ENCODE data around the gene ANKHD1.

The ANKHD1 gene

DNA sequence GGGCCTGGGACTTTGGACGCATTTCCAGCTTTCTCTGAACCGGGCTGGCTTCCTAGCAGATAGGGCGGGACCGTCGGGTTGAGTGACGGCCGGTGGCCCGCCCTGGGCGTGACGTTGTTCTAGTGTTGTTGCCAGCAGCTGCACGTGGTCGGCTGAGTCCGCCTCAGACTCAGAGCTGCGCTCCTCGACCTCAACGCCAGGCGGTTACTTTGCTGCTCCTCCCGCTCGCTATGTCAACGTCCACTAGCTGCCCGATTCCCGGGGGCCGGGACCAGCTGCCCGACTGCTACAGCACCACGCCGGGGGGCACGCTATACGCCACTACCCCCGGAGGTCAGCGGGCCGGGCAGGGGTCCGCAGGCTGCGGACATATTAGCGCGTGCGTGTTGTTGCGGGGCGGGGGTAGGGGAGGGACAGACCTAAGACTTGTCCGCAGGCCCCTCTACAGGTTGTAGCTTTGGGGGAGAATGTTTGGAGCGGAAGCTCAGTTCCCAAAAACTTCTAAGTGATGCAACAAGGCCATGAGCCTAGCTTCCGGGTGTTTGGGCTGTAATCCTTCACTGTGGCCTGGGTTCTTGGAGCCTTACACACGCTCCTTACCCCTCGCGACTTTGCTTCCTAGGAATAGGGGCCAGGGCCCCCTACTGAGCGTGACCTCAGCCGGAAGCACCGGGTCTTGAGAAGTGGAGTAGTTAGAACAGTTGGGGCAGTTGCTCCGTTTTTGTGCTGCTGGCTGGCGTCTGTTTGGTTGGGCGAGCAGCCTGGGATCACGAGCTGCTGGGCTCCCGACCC lies 146.1 kb downstream of the ANKHD1 start, which contains the start of gene EIF4EBP3:
EIF4EBP3 (plus strand) TSS at position 155 of the 792 bp plus-strand sequence; CDS start at position 231, 76 bp downstream.
- DNase-seq = peak; percentile 72

DNA sequence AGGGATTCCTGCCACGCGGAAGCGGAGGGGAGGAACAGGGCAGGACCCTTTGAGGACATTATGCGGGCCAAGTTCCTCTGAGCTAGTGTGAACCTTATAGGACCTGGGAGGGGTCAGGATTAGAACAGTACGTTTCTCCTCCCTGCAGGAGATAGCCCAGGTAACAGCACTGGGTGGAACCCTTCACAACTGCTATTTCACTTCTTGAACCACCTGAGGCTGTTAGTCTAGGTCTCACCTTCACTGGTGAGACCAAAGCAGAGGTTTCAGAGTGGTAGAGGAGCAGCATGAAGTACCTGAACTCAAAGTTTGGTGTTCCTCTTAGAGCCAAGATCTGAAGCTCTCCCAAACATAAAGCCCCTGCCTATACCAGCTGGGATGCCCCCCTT lies 146.7 kb downstream of the ANKHD1 start:
- DNase-seq = no peak

DNA sequence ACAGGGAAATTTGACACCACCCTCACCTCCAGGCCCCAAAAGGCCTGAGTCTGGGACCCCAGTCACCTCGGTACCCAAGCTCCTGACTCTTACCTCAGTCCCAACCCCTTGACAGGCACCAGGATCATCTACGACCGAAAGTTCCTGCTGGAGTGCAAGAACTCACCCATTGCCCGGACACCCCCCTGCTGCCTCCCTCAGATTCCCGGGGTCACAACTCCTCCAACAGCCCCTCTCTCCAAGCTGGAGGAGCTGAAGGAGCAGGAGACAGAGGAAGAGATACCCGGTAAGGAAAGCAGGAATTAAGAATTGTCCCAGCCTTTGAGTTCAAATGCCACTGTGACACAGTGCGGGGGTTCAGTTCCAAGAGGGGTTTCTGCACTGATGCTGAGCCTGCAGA lies 147.2 kb downstream of the ANKHD1 start:
- no peak for DNase-seq

DNA sequence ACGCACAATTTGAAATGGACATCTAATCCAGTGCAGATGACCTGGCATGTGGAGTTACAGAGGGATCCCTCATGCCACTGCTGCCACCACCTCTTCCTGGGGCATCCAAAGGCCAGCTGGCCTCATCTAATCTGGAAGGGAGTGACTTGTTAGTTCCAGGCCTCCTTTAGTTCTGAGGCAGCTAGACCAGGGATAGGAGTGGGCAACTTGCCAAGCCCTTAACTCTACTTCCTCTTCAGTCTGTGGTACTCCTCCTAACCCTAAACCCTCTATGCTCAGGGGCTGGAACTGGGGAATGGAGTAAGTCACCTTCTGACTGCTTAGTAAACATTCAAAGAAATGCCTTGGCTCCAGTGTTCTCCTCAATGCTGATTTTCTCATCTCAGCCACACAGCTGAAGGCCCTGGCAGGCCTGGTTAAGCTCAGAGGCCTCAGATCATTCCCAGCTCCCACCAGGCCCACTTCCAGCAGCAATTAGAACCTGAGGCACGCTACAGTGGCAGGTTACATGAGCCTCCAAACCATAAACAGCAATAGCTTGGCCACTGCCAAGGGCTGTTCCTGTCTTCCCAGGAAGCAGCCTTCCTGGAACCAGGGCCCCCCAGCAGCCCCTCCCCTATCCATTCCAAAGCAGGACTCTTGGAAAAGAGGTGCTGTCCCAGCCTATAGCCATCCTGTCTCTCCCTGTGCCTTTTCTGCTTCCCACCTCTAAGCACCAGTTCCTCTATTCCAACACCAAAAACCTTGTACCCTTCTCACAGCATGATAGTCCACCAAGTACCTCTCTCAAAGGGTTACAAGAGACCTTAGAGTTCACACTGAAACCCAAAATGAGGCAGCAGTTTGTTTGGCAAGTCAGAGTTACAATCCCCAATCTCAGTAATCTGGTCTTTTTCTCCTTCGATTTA lies 147.9 kb downstream of the ANKHD1 start:
- no peak for DNase-seq

DNA sequence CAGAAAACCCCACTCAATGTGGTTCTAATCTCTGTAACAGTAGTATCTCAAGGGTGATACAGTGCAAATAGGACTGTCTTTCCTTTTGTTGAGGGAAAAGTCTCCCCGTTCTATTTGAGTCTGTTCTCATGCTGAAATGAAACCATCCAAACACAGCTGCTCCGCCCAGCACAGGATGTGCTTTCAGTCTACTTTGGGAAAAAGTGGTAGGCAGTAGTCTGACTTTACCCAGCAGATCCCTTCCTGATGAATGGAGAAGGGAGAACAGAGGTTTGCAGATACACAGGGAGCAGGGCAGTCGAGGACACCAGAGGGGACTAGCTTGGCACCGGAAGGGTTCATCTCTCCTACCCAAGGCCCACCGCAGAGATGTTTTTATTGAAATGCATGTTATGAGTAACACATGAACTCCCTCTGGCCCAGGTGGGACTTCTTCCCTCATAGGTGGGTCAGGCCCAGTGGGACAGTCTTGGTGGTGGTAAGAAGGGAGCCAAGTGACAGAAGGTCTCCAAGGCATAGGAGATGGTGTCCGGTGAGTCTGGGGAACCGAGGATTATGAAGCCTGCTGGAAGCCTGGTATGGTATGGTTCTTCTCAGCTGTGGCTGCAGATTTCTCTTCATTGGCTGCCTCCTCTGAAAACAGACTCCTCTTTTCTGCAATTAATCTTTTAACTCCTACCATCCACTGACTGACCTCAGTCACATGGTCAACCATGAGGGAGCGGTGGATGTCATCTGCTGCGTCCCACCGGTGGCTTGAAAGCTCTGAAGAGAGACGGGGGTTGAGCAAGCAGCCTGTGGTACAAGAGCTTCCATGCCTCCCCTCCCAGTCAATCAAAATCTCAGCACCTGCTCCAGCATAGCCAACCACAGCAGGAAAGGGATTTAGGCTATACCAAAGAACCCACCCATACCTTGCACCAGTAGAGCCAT lies 148.8 kb downstream of the ANKHD1 start:
- no peak for DNase-seq

DNA sequence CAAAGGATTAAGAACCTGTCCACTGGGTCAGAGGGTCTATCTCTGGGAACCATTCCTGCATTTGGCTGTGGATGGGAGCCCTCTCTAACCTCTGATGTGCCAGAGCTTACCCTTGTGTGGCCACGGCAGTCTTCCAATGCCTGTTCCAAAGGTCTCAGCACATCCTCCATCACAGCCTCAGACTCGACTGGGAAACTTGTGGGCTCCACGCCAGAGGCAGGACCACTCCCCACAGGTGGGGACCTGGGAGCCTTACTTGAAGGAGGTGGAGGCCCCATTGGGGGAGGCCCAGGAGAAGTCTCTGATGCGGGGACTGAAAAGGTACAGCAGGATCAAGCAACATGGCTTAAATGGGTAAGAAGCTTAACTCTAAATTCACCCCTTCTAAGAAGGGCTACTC lies 150.2 kb downstream of the ANKHD1 start:
- DNase-seq = no peak

DNA sequence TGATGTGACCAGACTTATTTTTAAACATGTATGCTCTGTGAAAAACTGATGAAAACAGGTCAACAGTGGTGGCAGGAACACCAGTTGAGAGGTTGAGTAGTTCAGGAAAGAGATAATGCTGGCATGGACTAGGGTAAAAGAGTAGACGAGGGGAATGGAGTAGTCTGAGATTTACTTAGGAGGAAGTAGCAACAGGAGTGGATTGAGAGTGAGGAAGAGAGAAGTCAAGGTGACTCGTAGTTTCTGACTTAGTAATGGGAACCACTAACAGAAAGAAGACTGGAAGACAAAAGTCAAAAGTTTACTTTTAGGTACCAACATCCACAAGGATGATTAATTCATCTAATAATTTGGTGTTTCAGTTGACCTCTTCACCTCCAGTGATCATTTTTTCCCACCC lies 152.0 kb downstream of the ANKHD1 start:
- no peak for DNase-seq

DNA sequence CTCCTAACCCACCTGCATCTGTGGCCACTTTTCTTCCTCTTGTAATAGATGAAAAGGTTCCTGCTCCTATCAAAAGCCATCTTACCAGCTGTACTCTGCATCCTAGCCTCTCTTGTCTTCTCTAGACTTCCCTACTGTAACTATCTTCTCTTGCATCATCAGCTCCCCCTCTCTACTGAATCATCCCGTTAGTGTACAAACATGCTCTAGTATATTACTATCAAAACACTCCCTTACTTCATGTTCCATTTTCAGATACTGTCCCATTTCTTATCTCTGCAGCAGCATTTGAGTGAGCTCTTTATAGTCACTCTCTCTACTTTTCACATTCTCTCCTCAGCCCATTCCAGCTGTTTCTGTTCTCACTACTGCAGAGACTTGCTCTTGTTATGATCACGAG lies 152.8 kb downstream of the ANKHD1 start:
- no peak for DNase-seq

DNA sequence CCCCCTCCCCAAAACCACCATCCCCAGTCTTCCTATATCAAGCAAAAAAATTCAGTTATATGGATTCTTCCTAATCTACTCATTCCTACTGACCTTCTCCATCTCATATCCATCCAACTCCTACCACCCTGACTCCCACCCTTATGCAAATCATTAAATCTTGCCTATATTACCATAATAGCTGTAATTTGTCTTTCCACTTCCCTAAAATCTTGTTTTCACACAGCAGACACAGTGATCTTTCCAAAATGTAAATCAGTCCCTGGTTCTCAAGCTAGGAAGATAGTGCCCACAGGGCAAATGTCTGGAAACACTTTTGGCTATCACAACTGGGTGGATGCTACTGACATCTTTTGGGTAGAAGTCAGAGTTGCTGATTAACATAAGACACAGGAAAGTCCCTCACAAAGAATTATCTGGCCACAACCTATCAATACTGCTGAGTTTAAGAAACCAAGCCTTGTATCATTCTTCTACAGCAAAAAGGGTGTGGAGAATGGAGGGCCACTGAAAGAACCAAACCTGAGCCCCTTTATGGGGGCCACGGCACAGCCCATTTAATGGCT lies 154.2 kb downstream of the ANKHD1 start:
- no peak for DNase-seq

DNA sequence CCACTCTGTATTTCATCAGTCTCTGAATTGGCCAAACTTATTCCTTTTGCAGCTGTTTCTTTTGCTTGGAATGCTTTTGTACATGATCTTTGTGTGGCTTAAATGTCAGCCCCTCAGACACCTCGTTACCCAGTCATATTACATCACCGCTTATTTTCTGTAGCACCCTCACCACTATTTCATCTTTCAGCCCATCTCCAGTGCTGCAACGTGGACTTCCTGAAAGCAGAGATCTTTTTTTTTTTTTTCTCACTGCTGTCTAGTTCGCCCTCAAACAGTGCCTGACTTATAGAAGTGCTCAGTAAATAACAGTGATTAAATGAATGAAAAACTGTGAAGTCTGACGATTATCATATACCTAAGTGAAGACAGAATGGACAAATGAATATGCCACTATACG lies 154.8 kb downstream of the ANKHD1 start:
- DNase-seq = no peak

DNA sequence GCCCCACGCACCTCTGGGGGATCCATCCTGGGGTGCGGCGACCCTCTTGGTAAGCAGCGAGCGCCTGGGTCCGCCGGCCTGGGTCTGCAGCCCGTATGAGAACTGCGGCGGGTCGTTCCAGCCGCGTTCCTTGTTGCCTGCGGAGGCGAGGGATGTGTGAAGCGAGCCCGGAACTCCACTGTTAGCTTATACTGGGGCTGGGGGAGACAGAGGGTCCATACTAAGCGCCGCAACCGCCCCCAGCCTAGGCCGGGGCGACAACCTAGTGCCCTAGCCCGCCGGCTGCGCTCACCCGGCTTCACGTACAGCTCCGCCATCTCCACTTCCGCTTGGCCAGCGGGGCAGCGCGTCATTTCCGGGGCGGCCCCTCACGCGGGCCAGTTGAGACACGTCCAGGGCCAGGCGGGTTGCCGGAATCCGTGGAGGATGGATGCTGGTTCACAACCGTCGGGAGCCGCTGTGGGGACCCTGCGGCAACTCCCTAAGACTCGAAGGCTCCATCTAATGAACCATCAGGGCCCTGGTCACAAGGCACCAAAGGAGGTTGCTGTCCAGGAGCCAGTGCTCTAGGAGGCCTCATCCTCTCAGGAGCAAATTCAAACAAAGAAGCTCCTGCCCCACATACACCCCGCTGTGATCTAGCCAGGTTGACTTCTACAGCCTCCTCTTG lies 155.6 kb downstream of the ANKHD1 start, which contains the start of gene SRA1:
SRA1 (minus strand) TSS at position 338 of the 670 bp plus-strand sequence; CDS start at position 317, 21 bp downstream.
- DNase-seq = peak; percentile 78

DNA sequence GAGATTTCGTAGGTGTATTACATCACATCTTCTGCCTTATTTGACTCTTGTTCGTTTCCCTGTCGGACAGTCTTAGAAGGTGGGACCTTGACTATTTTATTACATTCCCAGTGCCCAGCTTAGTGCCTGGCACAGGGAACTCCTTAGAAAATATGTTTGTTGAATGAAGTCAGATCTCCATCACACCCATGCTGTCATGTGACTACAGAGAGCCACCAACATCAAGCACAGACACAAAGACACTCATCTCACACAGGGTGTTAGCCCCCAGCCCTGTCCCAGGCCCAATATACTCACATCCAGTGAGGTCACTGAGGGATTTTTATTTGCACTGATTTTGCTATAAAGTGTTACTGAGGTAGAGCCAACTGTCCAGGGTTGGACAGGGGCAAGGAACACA lies 156.3 kb downstream of the ANKHD1 start:
- no peak for DNase-seq

DNA sequence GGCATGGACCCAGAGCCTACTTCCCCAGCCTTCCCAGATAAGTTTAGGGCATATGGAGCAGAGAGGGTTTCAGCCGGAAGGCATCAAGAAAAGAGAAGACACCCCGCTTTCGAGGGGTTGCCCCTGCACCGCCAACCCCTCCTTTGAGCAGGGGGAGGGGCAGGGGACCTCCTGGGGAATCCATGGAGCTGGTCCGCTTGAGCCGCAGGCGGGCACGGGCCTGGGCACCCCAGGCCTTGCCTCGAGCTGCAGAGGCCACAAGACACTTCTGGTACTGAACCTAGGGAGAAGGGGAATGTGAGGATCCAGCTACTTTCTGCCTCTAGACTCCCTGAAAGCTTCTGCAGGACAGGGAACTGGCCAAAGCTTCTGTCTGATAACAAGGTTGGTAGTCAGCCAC lies 156.9 kb downstream of the ANKHD1 start:
- no peak for DNase-seq

DNA sequence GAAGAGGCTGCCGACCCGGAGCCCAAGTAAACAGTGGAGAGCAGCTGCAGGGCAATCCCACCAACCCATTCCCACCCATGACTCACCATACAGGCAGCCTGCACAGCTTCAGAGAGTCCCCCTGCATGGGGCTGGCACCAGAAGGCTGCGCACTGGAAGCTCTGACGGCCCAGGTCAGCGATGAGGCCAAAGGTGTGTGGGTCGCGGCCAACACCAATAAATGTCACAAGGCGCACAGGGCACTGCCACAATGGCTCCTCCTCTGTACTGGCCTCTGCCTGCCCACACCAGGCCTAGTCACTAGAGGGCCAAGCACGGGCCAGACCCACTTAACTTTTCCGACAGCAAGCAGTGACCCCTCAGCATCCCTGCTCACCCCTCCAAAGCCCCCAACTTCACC lies 158.6 kb downstream of the ANKHD1 start:
- no peak for DNase-seq

DNA sequence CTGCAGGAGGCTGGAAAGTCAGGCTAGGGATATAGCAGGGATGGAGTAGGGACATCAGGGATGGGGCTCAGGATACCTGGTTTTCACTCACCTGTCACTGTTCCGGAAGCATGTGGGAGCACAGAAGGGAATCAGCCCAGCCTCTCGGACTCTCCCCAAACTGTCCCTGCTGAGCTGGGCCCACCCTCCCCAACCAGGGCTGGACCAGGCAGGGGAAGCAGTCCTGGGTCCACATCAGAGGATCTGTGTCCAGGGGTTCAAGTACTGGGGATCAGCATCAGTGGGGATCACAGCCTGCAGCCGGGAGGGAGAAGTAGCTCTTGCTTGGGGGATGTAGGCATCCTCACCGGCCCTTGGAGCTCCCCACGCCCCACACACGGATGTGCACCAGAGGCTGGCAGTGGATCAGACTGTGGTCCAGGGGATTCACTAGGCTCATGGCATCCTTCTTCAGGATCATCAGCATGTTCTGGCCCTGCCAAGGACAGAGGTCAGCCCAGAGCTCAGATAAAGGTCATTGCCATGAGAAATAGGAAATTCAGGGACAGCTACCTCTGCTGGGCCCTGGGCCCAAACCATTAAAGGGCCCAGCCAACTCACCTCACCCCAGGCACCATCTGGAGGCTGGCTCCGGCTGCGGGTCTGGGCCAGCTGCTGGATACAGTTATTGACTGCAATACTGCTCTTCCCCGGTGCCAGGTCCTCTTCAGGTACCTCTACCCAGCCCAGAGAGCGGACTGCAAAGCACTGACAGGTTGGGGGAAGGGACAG lies 160.3 kb downstream of the ANKHD1 start:
- DNase-seq = no peak

DNA sequence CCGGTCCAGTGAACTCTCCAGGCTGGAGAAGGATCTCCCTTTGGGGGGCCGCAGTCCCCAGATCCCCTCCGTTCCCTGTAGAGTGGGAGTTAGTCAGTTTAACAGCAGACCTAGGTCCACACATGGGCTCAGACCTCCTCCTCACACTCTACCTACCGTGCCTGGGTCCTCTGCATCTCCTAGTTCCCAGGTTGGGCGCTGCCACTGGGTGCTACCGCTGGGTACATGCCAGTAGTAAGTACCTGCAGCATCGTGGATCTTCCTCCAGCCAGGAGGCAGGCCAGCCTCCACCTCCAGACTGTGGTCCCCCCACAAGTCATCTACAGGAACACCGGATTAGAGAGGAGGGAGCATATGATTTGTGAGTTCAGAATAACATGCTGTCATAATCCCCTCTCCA lies 162.0 kb downstream of the ANKHD1 start:
- DNase-seq = no peak

DNA sequence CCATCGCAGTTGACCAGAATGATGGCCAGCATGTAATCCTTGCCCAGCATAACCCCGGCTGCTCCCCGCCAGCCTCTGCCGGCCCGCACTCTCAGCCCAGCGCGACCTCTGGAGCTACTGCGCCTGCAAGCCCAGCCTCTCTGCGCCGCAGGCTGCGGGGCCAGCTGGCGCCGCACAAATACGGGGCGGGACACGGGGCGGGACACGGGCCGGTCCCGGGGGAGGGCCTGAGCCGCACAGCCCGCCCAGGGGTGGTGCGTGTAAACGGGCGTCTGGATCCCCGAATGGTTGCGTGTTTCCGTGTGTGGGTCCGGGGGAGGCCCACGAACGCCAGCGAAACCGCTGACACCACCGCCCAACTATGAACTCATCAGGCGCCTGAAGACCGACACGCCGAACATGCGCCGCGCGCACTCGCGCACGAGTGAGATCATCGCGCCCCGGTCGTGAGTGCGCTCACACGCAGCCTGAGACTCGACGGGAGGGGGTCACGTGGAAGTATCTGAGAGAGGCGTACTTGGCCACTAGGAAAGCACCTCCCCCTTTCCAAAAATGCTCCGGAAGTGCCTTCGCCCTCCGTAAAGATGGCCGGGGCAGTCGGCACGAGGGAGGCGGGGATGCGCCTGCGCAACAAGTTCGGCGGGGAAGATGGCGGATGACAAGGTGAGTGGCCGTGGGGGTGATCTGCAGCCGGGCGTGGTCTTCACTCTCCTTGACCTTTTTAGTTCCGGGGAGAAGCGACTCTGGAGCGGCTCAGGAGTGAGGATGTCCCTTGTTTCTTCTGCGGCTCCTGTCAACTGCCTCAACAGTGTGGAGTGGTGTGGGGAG lies 162.8 kb downstream of the ANKHD1 start, which contains the start of the genes APBB3 and SLC35A4:
APBB3 (minus strand) TSS at position 403 of the 828 bp plus-strand sequence; CDS start at position 50, 353 bp downstream.
SLC35A4 (plus strand) TSS at position 633 of the 828 bp plus-strand sequence. CDS start 2,342 bp downstream, outside the sequence.
- DNase-seq = peak; percentile 87

DNA sequence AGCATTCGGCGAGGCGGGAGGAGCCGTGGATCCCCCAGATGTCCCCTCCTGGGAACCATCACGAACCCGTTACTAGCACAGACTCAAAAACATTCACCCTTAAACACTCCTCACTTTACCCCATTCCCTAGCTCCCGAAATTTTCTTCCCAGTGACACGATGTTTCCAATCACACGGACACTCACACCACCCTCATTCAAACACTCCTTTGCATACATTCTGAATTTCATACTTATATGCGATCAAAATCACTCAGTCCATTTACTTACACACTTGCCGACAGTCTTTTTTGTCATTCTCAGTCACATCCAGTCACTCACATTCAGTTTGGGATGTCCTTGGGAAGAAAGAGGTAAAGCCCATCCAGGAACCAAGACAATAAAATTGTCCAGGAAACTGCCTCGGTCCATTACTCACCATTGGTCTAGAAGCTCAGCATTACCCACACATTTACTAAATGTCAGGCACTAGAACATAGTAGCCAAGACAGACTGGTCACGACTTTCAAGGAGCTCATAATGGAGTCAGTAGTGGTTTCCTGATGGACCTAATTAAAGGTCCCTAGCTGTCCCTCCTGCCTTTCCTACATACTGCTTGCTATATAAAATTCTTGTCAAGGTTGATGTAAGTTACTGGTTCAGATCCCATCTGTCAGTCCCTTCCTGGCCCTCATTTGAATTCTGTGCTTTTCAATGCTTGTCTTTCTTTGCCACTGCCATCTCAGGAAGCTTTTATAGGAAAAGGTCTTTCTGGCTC lies 163.6 kb downstream of the ANKHD1 start:
- no peak for DNase-seq

DNA sequence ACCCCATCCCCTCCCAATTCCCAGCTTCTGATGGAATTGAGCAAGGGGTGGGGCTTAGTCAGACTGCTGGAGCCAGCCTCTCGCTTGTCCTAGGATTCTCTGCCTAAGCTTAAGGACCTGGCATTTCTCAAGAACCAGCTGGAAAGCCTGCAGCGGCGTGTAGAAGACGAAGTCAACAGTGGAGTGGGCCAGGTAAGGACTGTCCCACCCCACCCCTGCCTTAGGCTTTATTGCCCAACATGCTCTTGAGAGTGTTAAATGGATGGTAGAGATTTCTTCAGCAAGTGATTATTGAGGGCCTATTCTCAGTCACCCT lies 164.1 kb downstream of the ANKHD1 start:
- no peak for DNase-seq
